Ureter (tissue), 1 donor: Measurements from ENCODE around the gene PABPN1. TPM values are rescaled to one million over a fixed set of nuclear protein-coding genes. Genes with fewer than 3 reads are reported as not detected.

Experiments
- DNase-seq: peaks from one replicate; pipeline ENCODE4 v3.0.0-alpha.2; 2020; ENCODE audit warnings: low spot score
- total RNA-seq: library from RNA; stranded (reverse); gene quantifications from one replicate; pipeline ENCODE4 v1.2.4, GENCODE V29; 2023
- donor health status: DM: yes; HTN: yes; CAD: no.

PABPN1 gene
- total RNA-seq, 1 donor from 2014 or later: 178 TPM

- DNase-seq: no peak
These were observed 5.5 kb downstream of the PABPN1 start for GRCh38 chr14:23326491-23327332.

DNA sequence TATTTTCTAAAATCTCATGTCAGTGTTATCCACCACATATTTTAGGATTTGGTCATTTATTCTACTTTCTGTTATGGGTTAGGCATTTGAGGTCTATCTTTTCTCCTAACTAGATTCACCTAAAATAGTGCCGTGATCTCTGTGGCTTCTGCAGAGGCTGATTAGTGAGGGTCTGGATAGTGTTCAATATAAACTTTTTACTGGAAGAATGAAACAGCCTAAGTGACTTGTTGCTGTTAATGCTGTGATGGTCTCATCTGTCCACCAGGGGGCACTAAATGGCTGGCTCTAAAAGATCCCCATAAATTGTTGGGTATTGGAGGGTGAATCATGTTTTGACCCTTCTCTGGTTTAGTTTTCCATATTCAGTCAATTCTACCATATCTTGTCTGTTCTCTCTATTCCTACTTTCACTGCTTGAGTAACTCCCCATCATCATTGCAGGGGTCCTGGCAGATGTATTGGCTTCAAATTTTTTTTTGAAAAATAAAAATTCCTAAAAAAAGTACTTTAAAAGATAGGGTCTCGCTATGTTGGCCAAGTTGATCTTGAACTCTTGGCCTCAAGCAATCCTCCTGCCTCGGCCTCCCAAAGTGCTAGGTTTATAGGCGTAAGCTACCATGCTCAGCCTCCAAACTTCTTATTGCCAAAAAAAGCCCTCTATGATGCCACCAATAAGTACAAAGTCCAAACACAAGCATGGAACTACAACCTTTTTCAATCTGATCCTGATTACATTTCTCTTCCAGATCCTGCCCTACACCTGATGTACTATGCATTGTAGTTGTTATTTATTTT is 6.9 kb downstream of the PABPN1 start:
- DNase-seq: no peak

DNA sequence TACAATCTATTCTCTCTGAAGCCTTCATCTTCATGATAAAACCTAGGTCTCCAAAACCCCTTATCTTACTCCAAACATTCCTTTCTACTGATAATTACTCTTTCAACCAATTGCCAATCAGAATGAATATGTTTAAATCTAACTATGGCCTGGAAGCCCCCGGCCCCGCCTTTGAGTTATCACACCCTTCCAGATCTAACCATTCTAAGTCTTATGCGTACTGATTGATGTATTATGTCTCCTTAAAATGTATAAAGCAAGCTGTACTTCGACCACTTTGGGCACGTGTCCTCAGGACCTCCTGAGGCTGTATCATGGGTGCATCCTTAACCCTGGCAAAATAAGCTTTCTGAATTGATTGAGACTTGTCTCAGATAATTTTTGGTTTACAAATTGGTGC is 14.4 kb downstream of the PABPN1 start:
- DNase-seq: no peak

- DNase-seq: no peak
These were observed 18.4 kb downstream of the PABPN1 start for GRCh38 chr14:23339506-23340268.

DNA sequence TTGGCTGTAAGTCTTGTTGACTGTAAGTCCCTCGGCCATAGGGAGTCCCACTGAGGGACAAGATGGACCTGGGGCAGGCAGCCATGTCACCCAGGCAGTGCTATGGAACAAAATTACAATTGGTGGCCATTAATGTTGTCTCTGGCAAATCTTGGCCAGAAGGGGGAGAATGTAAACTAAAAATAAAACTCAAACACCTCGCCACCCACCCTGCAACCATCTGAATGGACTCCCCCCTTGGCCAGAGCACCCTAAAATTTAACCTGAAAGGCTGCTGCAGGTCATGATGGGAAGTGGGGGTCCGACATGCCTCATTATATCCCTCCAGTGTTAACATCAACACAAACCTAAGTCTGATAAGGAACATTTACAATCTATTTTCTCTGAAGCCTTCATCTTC is 23.2 kb downstream of the PABPN1 start:
- no peak for DNase-seq

GRCh38 chr14:23345987-23346692 is 24.9 kb downstream of the PABPN1 start:
- no peak for DNase-seq

DNA sequence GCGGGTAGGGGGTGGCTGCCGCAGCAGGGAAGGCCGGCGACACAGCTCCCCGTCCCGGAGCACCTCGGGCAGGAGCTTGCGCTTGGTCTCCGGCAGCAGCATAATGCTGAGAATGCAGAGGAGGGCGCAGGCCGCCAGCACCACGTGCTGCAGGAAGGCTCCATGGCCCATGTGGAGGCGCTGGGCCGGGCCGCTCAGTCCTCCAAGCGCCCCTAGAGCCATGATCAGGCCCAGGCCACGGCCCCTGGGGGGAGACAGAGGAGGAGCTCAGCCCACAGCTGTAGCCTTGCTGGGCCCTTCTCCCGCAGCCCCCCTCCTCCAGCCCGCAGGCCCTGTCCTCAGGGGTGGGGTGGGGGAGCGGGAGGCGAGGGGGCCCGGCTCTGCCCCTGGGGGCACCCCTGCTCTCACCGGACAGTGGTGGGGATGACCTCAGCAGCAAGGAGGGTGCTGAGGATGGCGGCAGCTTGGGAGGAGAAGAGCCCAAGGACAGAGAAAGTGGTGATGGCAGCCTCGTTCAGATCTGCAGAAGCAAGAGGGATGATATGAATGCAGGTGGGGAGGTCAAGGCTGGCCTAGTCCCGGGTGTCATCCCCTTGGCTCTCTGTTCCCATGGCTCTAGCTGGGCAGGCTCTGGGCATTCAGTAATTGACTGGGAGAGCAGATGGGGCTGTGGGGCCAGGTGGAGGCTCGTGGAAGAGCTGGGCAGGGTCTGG is 25.6 kb downstream of the PABPN1 start:
- no peak for DNase-seq

DNA sequence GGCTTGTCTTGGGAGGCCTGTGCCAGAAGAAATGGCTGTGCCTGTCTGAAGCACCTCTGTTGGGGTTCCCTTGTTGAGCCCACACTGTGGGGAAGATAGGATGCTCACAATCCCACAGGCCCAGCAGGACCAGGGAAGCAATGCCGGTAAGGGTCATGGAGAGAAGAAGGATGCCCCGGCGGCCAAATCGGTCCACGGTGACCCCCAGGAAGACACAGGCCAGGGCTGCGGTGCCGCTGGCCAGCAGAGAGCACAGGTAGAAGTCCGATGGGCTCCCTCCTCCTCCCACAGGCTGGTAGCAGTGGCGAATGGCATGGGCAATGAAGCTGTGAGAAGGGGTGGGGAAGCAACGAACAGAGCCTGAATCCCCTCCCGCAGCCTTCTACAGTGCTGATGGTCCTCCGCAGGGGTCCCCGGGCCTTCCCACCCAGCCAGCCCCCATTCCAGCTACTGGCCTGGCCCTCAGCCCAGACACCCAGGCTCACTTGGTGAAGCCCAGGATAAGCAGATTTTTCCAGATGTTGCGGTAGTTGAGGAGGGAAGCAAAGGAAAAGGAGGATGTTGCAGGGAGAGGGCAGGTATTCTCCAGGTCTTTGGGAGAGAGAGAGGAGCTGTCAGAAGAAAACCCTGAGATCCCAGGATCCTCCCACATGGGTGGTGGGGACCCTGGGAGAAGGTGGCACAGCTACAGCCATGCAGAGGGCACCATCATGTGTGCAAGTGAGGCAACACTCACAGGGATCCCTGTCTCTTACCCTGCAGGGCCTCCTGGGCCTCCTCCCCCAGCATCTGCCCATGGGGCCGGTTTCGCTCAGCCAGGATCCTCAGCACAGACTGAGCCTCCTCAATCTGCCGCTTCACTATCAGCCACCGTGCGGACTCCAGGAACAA is 26.4 kb downstream of the PABPN1 start:
- DNase-seq: no peak

DNA sequence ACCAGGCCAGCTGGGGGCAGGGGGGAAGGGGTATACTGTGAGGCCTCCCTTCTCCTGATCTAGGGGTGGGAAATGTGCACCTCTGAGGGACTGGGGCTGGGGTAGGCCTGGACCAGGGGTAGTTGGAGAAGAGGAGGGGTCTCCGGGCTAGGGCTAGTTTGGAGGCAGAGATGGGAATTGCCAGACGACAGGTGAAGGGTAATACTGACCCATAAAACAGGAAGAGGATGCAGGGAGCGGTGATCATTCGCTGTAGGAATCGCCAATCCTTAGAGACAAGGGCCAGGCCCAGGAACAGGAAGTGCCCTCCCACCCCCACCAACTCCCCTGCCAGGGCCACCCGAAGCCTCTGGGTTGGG is 27.0 kb downstream of the PABPN1 start:
- DNase-seq: no peak

DNA sequence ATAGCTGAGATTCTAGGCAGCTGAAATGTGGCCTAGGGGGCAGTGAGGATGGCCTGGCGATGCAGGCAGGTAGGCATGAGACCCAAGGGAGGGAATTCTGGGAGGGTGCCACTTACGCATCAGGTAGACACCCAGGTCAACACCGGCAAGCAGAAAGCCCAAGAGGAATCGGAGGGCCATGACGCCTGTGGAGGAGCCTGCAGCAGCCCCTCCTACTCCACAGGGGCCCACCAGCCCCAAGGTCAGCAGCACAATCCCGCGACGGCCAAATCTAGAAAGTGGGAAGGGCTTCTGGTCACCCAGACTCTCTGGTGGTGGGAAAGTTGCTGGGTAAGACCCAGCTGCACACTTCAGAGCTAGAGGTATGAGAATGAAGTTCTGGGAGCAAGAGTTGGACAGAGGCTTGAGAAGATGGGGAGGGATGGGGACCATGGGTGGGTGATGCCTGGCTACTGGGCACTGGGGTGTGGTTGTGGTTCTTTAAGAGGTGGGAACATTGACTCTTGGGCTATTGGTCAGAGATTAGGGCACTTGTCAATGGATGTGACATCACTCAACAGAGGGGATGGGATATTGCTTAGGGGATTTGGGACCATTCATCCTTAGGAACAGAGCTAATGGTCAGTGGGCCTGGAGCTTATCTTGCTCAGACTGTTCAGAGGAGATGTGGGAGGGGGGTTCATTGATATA is 28.0 kb downstream of the PABPN1 start:
- no peak for DNase-seq

DNA sequence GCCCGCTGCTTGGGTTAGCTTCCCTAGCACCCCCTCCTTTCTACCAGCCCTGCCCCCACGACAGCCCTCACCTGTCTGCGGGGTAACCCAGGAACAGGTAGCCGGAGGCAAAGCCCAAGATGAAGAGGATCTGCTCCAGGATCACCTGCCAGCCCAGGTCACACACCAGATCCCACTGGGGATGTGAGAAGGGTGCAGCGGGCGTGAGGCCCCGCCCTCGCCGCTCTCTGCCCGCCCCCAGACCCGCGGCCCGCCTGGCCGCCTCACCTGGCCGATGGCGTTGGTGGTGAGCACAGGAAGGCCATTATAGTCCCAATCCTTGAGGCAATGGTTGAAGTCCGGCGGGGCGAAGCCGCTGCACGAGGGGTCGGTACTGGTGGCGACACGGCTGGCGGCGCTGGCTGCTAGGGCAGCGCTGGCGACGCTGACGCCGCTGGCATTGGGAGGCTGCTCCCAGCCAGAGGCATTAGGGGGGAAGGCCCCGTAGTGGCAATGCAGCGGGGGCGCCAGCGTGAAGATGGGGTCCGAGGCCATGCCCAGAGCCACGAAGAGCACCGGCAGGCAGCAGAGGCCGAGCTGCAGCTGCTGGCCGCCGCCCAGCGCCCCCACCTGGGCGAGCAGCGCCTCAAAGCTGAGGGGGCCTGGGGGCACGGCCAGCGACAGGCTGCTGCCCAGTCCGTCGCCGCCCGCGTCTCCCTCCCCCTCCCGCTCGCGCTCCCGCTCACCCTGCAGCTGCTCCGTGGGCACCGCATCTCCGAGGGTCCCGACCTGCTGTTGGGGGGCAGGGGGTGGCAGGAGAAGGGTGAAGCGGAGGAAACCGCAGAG is 30.6 kb downstream of the PABPN1 start:
- DNase-seq: no peak

GRCh38 chr14:23352506-23353432 is 31.5 kb downstream of the PABPN1 start, which contains the start of gene SLC22A17:
SLC22A17 (minus strand) TSS chr14:23352887.
- DNase-seq: peak; percentile 87

GRCh38 chr14:23353433-23353780 is 32.1 kb downstream of the PABPN1 start:
- DNase-seq: no peak

DNA sequence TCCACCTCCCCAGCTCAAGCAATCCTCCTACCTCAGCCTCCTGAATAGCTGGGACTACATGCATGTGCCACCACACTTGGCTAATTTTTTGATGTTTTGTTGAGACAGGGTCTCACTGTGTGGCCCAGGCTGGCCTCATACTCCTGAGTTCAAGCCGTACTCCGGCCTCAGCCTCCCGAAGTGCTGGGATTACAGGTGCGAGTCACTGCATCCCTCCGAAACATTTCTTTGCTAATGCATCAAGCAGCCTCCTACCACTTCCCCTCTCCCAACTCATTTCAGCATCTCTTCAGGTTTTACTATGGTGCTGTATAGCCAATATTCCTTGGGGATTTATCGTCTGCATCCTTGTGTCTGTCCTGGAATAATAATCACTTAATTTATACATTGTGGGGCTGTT is 33.7 kb downstream of the PABPN1 start:
- no peak for DNase-seq

- no peak for DNase-seq
These were observed 34.7 kb downstream of the PABPN1 start for GRCh38 chr14:23355871-23356435.

- no peak for DNase-seq
These were observed 35.4 kb downstream of the PABPN1 start for GRCh38 chr14:23356662-23357061.

- DNase-seq: no peak
These were observed 36.0 kb downstream of the PABPN1 start for GRCh38 chr14:23357261-23357660.
